Upper lobe of left lung (tissue), 6 donors: ENCODE data around the gene NLRP6. TPM values are rescaled to one million over a fixed set of nuclear protein-coding genes. Genes with fewer than 3 reads are reported as not detected.

Source experiments
- ATAC-seq, 2 donors: fragments of 200-7000 bp; cut with Tn5 transposase; one replicate each; pipeline ENCODE4 v1.9.1; 2022; ENCODE audit warnings: mild to moderate bottlenecking in 2 of 2, moderate library complexity in 2 of 2; ENCODE audit not compliant: low FRiP score in 2 of 2
- DNase-seq, 2 donors: peaks; one replicate each; pipeline ENCODE4 v3.0.0-alpha.2; 2019 to 2020
- H3K27ac ChIP-seq, 4 donors: fragments of 200-600 bp; sonication (generic); one replicate each; pipeline ENCODE4 v1.5.1; 2016 to 2019
- H3K27me3 ChIP-seq, 4 donors: fragments of 200-600 bp; sonication (generic); one replicate each; pipeline ENCODE4 v1.5.1; 2017 to 2019
- H3K36me3 ChIP-seq, 4 donors: fragments of 200-600 bp; sonication (generic); one replicate each; pipeline ENCODE4 v1.5.1; 2016 to 2019
- H3K4me1 ChIP-seq, 4 donors: fragments of 200-600 bp; sonication (generic); one replicate each; pipeline ENCODE4 v1.5.1; 2018 to 2019
- H3K4me3 ChIP-seq, 4 donors: fragments of 200-600 bp; sonication (generic); one replicate each; pipeline ENCODE4 v1.5.1; 2017 to 2019; ENCODE audit warnings: mild to moderate bottlenecking in 2 of 4, moderate library complexity in 1 of 4
- H3K9me3 ChIP-seq, 4 donors: fragments of 200-600 bp; sonication (generic); one replicate each; pipeline ENCODE4 v1.5.1; 2018 to 2019
- EP300 ChIP-seq, 4 donors: sonication (generic); formaldehyde crosslinking; IDR thresholded peaks; one replicate each; pipeline ENCODE4 v1.5.1; 2017; ENCODE audit warnings: antibody characterized with exemption in 4 of 4, control low read depth in 2 of 4
- POLR2A ChIP-seq, 4 donors: fragments of 450-650 bp; IDR thresholded peaks; one replicate each; pipeline ENCODE4 v1.5.1; 2016 to 2017; ENCODE audit warnings: antibody characterized with exemption in 4 of 4, mild to moderate bottlenecking in 2 of 4
- POLR2AphosphoS5 ChIP-seq, 2 donors: sonication (generic); formaldehyde crosslinking; IDR thresholded peaks; one replicate each; pipeline ENCODE4 v1.5.1; 2017; ENCODE audit warnings: antibody characterized with exemption in 2 of 2
- WGBS, 2 donors: methylation state at CpG; one replicate each; pipeline ENCODE4 v1.1.5; 2017 to 2018; 5-methylcytosine and 5-hydroxymethylcytosine counted together
- total RNA-seq, 6 donors: library from RNA; depleted of rRNA in 4 of 6; stranded (reverse); fragments of >200 nt in 4 of 6; gene quantifications; one replicate each; pipeline versions ENCODE4 v1.1.0 to v1.2.1, GENCODE V29; 2016 to 2021
- TF ChIP-seq, protein P1 (sequence below), 6 experiments: fragments of 450-650 bp in 4 of 6; fragments of 200-600 bp in 2 of 6; sonication (generic) in 2 of 6; IDR thresholded peaks; one replicate each; pipeline ENCODE4 v1.5.1; 2016 to 2019; ENCODE audit warnings: antibody characterized with exemption in 6 of 6
- donor health status: DM: no; HTN: no; CAD: no; lungs with moderate emphysema.
- donor health status: DM: no; HTN: yes; CAD: no; lungs with severe emphysema.

The NLRP6 gene
- total RNA-seq, 6 donors from 2014 or later = 1.3 to 7.3 (median 3.1) TPM

DNA sequence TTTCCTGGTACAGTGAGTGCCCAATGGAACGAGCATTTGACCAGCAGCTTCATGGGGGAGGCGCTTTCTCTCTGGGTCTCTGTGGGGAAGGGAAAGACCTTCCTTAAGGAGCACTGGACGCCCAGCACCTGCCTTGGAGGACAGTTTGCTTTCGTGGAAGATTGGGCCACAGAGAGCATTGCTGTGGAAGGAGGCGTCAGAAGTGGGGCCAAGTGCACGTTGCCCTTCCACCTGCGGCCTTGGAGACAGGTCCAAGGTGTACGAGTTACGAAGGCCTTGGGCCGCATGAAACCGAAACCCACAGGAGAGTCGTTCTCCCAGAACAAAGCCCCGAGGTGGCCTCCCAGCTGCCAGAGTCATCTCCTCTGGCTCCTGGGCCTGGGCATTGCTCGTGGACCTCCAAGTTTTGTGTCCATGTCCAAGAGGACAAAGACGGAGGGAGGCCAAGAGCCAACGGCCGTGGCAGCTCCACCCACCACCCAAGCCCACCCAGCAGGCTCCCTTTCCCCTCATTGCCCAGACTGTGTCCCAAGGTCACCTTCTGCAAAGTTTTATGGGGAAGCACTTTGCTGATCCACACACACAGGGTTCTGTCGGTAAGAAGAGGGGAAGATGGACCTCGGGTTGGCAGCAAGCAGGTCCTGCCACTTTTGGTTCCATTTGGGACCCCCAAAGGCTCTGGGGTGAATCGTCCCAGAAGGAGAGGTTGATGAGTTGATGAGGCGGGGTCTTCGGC is 5.8 kb upstream of the NLRP6 start:
- H3K4me1 ChIP-seq = peaks cover 9 to 21% (median 11%) of the 10 kb centered on the region in 4 donors
- ATAC-seq = no peak

DNA sequence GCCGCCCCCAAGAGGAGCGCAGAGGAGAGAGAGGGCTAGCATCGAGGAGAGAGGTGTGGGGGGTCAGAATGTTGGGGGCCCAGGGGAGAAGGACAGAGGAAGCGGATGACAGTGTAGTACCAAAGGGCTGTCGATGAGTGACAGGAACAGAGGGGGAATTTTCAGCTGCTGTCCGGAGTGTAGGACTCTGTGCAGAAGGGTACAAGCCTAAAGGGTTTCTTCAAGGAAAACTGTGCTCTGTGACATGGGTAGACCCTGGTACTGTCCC is 5.3 kb upstream of the NLRP6 start:
- Histone ChIP-seq H3K36me3 (no peaks in the 10 kb centered on the region), H3K4me3 (no peak overlapping the region), H3K4me1 (peaks cover 6 to 17% (median 7%) of the 10 kb centered on the region in 4 donors), H3K9me3 (no peaks in the 10 kb centered on the region), H3K27me3 (no peaks in the 10 kb centered on the region), H3K27ac (no peak overlapping the region)
- DNase-seq (no peak), ATAC-seq (no peak)
- WGBS, 2 donors = 85 to 91% methylated on average over 6 of the region's 6 CpGs
- TF ChIP-seq POLR2AphosphoS5 (IDR thresholded peaks at IDR 0.05) = no peak
- TF ChIP-seq EP300 (IDR thresholded peaks at IDR 0.05) = no peak
- no peak for TF ChIP-seq POLR2A (IDR thresholded peaks at IDR 0.05)
- TF ChIP-seq, protein P1, sequence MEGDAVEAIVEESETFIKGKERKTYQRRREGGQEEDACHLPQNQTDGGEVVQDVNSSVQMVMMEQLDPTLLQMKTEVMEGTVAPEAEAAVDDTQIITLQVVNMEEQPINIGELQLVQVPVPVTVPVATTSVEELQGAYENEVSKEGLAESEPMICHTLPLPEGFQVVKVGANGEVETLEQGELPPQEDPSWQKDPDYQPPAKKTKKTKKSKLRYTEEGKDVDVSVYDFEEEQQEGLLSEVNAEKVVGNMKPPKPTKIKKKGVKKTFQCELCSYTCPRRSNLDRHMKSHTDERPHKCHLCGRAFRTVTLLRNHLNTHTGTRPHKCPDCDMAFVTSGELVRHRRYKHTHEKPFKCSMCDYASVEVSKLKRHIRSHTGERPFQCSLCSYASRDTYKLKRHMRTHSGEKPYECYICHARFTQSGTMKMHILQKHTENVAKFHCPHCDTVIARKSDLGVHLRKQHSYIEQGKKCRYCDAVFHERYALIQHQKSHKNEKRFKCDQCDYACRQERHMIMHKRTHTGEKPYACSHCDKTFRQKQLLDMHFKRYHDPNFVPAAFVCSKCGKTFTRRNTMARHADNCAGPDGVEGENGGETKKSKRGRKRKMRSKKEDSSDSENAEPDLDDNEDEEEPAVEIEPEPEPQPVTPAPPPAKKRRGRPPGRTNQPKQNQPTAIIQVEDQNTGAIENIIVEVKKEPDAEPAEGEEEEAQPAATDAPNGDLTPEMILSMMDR (IDR thresholded peaks at IDR 0.05) = no peak

More for the DNA sequence above, 5.8 kb upstream of the NLRP6 start:
- no peak overlapping the region for H3K4me3 ChIP-seq
- no peak overlapping the region for H3K27ac ChIP-seq
- H3K9me3 ChIP-seq = no peaks in the 10 kb centered on the region
- no peaks in the 10 kb centered on the region for H3K36me3 ChIP-seq
- peak in 1 of 2 donors; percentile 28 for DNase-seq
- 92% methylated on average over 18 to 22 of the region's 22 CpGs for WGBS, 2 donors
- no peaks in the 10 kb centered on the region for H3K27me3 ChIP-seq
- no peak for TF ChIP-seq POLR2A (IDR thresholded peaks at IDR 0.05)
- TF ChIP-seq, protein P1 (IDR thresholded peaks at IDR 0.05) = no peak
- no peak for TF ChIP-seq EP300 (IDR thresholded peaks at IDR 0.05)
- no peak for TF ChIP-seq POLR2AphosphoS5 (IDR thresholded peaks at IDR 0.05)

DNA sequence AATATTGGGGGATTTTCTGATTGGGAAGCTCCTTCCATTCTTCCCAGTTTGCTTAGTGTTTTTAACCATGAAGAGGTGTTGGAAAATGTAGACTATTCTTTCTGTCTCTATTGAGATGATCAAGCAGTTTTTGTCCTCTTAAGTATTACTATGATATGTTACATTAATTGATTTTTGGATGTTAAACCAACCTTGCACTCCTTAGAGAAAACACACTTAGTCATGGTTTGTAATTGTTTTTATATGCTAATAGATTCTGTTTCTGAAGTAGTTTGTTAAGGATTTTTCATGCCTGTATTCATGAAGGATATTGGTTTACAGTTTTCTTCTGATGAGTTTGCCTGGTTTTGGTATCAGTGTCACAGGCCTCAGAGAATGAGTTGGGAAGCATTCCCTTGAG is 2.0 kb upstream of the NLRP6 start:
- no peaks in the 10 kb centered on the region for H3K9me3 ChIP-seq
- ATAC-seq (no peak), DNase-seq (no peak)
- H3K4me3 ChIP-seq = no peak overlapping the region
- H3K36me3 ChIP-seq = no peaks in the 10 kb centered on the region
- H3K27ac ChIP-seq = no peak overlapping the region
- H3K4me1 ChIP-seq = peaks cover 25 to 30% (median 29%) of the 10 kb centered on the region in 4 donors
- H3K27me3 ChIP-seq = peaks cover 0 to 31% (median 18%) of the 10 kb centered on the region in 4 donors
- TF ChIP-seq POLR2A (IDR thresholded peaks at IDR 0.05) (no peak), POLR2AphosphoS5 (IDR thresholded peaks at IDR 0.05) (no peak), EP300 (IDR thresholded peaks at IDR 0.05) (no peak)
- TF ChIP-seq, protein P1 (IDR thresholded peaks at IDR 0.05) = no peak

GRCh38 chr11:279040-279965 is 1.1 kb downstream of the NLRP6 start:
- TF ChIP-seq POLR2A (IDR thresholded peaks at IDR 0.05) = peak in 1 of 4 donors; percentile 43
- no peak for TF ChIP-seq POLR2AphosphoS5 (IDR thresholded peaks at IDR 0.05)
- TF ChIP-seq EP300 (IDR thresholded peaks at IDR 0.05) = no peak
- peaks cover 0 to 45% (median 28%) of the 10 kb centered on the region in 4 donors for H3K27me3 ChIP-seq
- peaks cover 33 to 35% (median 34%) of the 10 kb centered on the region in 4 donors for H3K4me1 ChIP-seq
- H3K4me3 ChIP-seq = peak overlapping the region in 3 of 4 donors; percentile 26 to 44 (median 32)
- H3K36me3 ChIP-seq = no peaks in the 10 kb centered on the region
- DNase-seq (peak in 1 of 2 donors; percentile 90), ATAC-seq (peak in 1 of 2 donors; percentile 59)
- peak overlapping the region in 2 of 4 donors; percentile 34 to 43 for H3K27ac ChIP-seq
- 36 to 38% methylated on average over 10 to 31 of the region's 97 CpGs for WGBS, 2 donors
- H3K9me3 ChIP-seq = no peaks in the 10 kb centered on the region
